ENCODE data around the gene BAG1. TPM values are rescaled to one million over a fixed set of nuclear protein-coding genes. Genes with fewer than 3 reads are reported as not detected.

The BAG1 gene
- total RNA-seq, 4 donors from 2014 or later, result 122 to 220 (median 172) TPM

DNA sequence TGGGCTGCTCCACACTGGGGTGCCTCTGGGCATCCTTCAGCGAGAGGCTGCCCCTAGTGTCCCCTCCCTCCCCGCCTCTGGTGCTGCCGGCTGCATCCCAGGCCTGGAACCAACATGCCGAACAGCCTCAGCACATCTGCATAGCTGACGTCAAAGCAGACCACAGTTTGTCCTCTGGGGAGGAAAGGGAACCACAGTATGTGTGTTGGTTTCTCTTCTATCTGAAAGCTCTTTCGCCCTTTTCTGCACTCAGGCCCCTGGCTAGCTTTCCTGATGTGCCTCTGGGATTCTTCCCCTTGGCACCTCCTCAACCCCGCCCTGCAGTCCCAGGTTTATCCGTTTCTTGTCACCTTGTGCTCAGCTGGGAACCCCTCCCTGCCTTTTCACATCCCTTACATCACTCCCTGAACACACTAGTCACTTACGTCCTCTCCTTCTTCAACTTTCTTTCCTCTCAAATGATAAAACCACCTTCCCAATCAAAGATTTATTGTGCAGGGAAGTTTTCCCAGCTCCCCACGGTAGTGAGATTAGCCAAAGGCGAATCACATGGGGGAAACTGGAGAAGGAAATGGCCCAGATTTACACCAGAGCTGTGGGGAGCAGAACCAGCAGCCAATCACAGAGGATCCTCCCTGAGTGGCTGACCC, 61.8 kb downstream of the BAG1 start:
- no peak for DNase-seq (ENCODE audit: low spot score in 2 of 2)
- 40 to 52% methylated on average over 11 of the region's 11 CpGs for WGBS, 2 donors
- TF ChIP-seq POLR2A (IDR thresholded peaks at IDR 0.05), result no peak
- TF ChIP-seq, protein P1, sequence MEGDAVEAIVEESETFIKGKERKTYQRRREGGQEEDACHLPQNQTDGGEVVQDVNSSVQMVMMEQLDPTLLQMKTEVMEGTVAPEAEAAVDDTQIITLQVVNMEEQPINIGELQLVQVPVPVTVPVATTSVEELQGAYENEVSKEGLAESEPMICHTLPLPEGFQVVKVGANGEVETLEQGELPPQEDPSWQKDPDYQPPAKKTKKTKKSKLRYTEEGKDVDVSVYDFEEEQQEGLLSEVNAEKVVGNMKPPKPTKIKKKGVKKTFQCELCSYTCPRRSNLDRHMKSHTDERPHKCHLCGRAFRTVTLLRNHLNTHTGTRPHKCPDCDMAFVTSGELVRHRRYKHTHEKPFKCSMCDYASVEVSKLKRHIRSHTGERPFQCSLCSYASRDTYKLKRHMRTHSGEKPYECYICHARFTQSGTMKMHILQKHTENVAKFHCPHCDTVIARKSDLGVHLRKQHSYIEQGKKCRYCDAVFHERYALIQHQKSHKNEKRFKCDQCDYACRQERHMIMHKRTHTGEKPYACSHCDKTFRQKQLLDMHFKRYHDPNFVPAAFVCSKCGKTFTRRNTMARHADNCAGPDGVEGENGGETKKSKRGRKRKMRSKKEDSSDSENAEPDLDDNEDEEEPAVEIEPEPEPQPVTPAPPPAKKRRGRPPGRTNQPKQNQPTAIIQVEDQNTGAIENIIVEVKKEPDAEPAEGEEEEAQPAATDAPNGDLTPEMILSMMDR (IDR thresholded peaks at IDR 0.05), result no peak
- intact Hi-C loops (cut with DNase I; ENCODE audit: low total_unique reads), result no loop called here
- H3K4me3 ChIP-seq (ENCODE audit: low read depth, poor library complexity, severe bottlenecking), result no peak overlapping the region

Other genes with a start within 250 kb of the BAG1 start
- gene DNAJA1, start 239.4 kb downstream of the BAG1 start, total RNA-seq, result 10 to 100 TPM; 34.5 to 50.0 (median 44.0) TPM
- 10 to 100 TPM; 14.7 to 17.5 (median 15.7) TPM for gene SMU1, start 188.0 kb downstream of the BAG1 start, total RNA-seq
- gene B4GALT1, start 97.4 kb downstream of the BAG1 start, total RNA-seq, result 10 to 100 TPM; 40.9 to 59.6 (median 46.3) TPM
- gene SPINK4, start 24.5 kb downstream of the BAG1 start, total RNA-seq, result not detected
- gene CHMP5, start 341 bp upstream of the BAG1 start, total RNA-seq, result 10 to 100 TPM; 55.3 to 81.5 (median 65.6) TPM
- 10 to 100 TPM; 39.3 to 53.6 (median 47.1) TPM for gene NFX1, start 25.8 kb upstream of the BAG1 start, total RNA-seq
- gene AQP7, start 137.9 kb upstream of the BAG1 start, total RNA-seq, result 10 to 100 TPM in 2 of 4 donors, 1 to 10 TPM in 2; 2.7 to 20.7 (median 9.6) TPM
- gene AQP3, start 182.9 kb upstream of the BAG1 start, total RNA-seq, result 1,000 to 10,000 TPM in 2 of 4 donors, 100 to 1,000 TPM in 2; 728 to 1,697 (median 1,073) TPM
- gene NOL6, start 209.2 kb upstream of the BAG1 start, total RNA-seq, result 10 to 100 TPM; 26.2 to 40.2 (median 31.5) TPM

All from lower leg skin (tissue), 4 donors.